ENCODE data around the gene RORB. TPM values are rescaled to one million over a fixed set of nuclear protein-coding genes. Genes with fewer than 3 reads are reported as not detected.

Gene RORB
- total and polyA plus RNA-seq, 9 donors: 0.04 to 0.40 (median 0.08) TPM

GRCh38 chr9:74576176-74576575 lies 79.0 kb downstream of the RORB start:
- WGBS (ENCODE audit: insufficient coverage): no CpG with 5 or more reads among the region's 1 CpG

GRCh38 chr9:74577956-74578355 lies 80.8 kb downstream of the RORB start:
- Histone ChIP-seq H3K9me3 (replicated peaks; ENCODE audit: control insufficient read depth, low read depth, low read length) (no peaks in the 10 kb centered on the region), H3K4me3 (ENCODE audit: low read length) (no peak overlapping the region), H3K36me3 (ENCODE audit: control insufficient read depth, insufficient read depth, low read length) (no peaks in the 10 kb centered on the region), H3K4me1 (ENCODE audit: control insufficient read depth, insufficient read depth, low read length) (no peaks in the 10 kb centered on the region), H3K27ac (ENCODE audit: low read length) (no peak overlapping the region), H3K27me3 (ENCODE audit: control insufficient read depth, insufficient read depth, low read length) (no peaks in the 10 kb centered on the region)
- DNase-seq: no peak
- no CpG with 5 or more reads among the region's 1 CpG for WGBS (ENCODE audit: insufficient coverage)

More at GRCh38 chr9:74576176-74576575, 79.0 kb downstream of the RORB start:
- H3K27me3 ChIP-seq (ENCODE audit: control insufficient read depth, insufficient read depth, low read length): no peaks in the 10 kb centered on the region
- H3K9me3 ChIP-seq (replicated peaks; ENCODE audit: control insufficient read depth, low read depth, low read length): no peaks in the 10 kb centered on the region
- no peaks in the 10 kb centered on the region for H3K36me3 ChIP-seq (ENCODE audit: control insufficient read depth, insufficient read depth, low read length)
- no peak overlapping the region for H3K27ac ChIP-seq (ENCODE audit: low read length)
- no peak overlapping the region for H3K4me3 ChIP-seq (ENCODE audit: low read length)
- DNase-seq: no peak
- H3K4me1 ChIP-seq (ENCODE audit: control insufficient read depth, insufficient read depth, low read length): no peaks in the 10 kb centered on the region

- WGBS (ENCODE audit: insufficient coverage): no CpG with 5 or more reads among the region's 5 CpGs
- Histone ChIP-seq H3K9me3 (replicated peaks; ENCODE audit: control insufficient read depth, low read depth, low read length) (no peaks in the 10 kb centered on the region), H3K4me3 (ENCODE audit: low read length) (no peak overlapping the region), H3K27me3 (ENCODE audit: control insufficient read depth, insufficient read depth, low read length) (no peaks in the 10 kb centered on the region), H3K36me3 (ENCODE audit: control insufficient read depth, insufficient read depth, low read length) (no peaks in the 10 kb centered on the region), H3K27ac (ENCODE audit: low read length) (no peak overlapping the region), H3K4me1 (ENCODE audit: control insufficient read depth, insufficient read depth, low read length) (no peaks in the 10 kb centered on the region)
- no peak for DNase-seq
Measured at GRCh38 chr9:74589576-74589975, 92.4 kb downstream of the RORB start.

GRCh38 chr9:74595286-74595685 lies 98.2 kb downstream of the RORB start:
- Histone ChIP-seq H3K9me3 (replicated peaks; ENCODE audit: control insufficient read depth, low read depth, low read length) (no peaks in the 10 kb centered on the region), H3K36me3 (ENCODE audit: control insufficient read depth, insufficient read depth, low read length) (no peaks in the 10 kb centered on the region), H3K4me3 (ENCODE audit: low read length) (no peak overlapping the region), H3K27ac (ENCODE audit: low read length) (no peak overlapping the region), H3K27me3 (ENCODE audit: control insufficient read depth, insufficient read depth, low read length) (no peaks in the 10 kb centered on the region), H3K4me1 (ENCODE audit: control insufficient read depth, insufficient read depth, low read length) (no peaks in the 10 kb centered on the region)
- no CpG with 5 or more reads among the region's 2 CpGs for WGBS (ENCODE audit: insufficient coverage)
- DNase-seq: no peak

GRCh38 chr9:74598874-74599273 lies 101.7 kb downstream of the RORB start:
- DNase-seq: no peak
- no peaks in the 10 kb centered on the region for H3K27me3 ChIP-seq (ENCODE audit: control insufficient read depth, insufficient read depth, low read length)
- no peaks in the 10 kb centered on the region for H3K4me1 ChIP-seq (ENCODE audit: control insufficient read depth, insufficient read depth, low read length)
- H3K27ac ChIP-seq (ENCODE audit: low read length): no peak overlapping the region
- H3K36me3 ChIP-seq (ENCODE audit: control insufficient read depth, insufficient read depth, low read length): no peaks in the 10 kb centered on the region
- no peak overlapping the region for H3K4me3 ChIP-seq (ENCODE audit: low read length)
- H3K9me3 ChIP-seq (replicated peaks; ENCODE audit: control insufficient read depth, low read depth, low read length): no peaks in the 10 kb centered on the region
- WGBS (ENCODE audit: insufficient coverage): no CpG with 5 or more reads among the region's 3 CpGs

GRCh38 chr9:74609671-74610405 lies 112.7 kb downstream of the RORB start:
- no peaks in the 10 kb centered on the region for H3K9me3 ChIP-seq (replicated peaks; ENCODE audit: control insufficient read depth, low read depth, low read length)
- H3K4me3 ChIP-seq (ENCODE audit: low read length): no peak overlapping the region
- H3K4me1 ChIP-seq (ENCODE audit: control insufficient read depth, insufficient read depth, low read length): no peaks in the 10 kb centered on the region
- H3K27ac ChIP-seq (ENCODE audit: low read length): no peak overlapping the region
- no peaks in the 10 kb centered on the region for H3K36me3 ChIP-seq (ENCODE audit: control insufficient read depth, insufficient read depth, low read length)
- DNase-seq: no peak
- WGBS (ENCODE audit: insufficient coverage): no CpG with 5 or more reads among the region's 3 CpGs
- no peaks in the 10 kb centered on the region for H3K27me3 ChIP-seq (ENCODE audit: control insufficient read depth, insufficient read depth, low read length)

- no CpG with 5 or more reads among the region's 2 CpGs for WGBS (ENCODE audit: insufficient coverage)
- DNase-seq: no peak
- no peaks in the 10 kb centered on the region for H3K36me3 ChIP-seq (ENCODE audit: control insufficient read depth, insufficient read depth, low read length)
- H3K4me1 ChIP-seq (ENCODE audit: control insufficient read depth, insufficient read depth, low read length): no peaks in the 10 kb centered on the region
- no peaks in the 10 kb centered on the region for H3K27me3 ChIP-seq (ENCODE audit: control insufficient read depth, insufficient read depth, low read length)
- H3K9me3 ChIP-seq (replicated peaks; ENCODE audit: control insufficient read depth, low read depth, low read length): no peaks in the 10 kb centered on the region
- H3K4me3 ChIP-seq (ENCODE audit: low read length): no peak overlapping the region
- H3K27ac ChIP-seq (ENCODE audit: low read length): no peak overlapping the region
Measured at GRCh38 chr9:74610523-74611061, 113.5 kb downstream of the RORB start.

GRCh38 chr9:74630228-74630627 lies 133.1 kb downstream of the RORB start:
- Histone ChIP-seq H3K4me3 (ENCODE audit: low read length) (no peak overlapping the region), H3K27me3 (ENCODE audit: control insufficient read depth, insufficient read depth, low read length) (no peaks in the 10 kb centered on the region), H3K4me1 (ENCODE audit: control insufficient read depth, insufficient read depth, low read length) (no peaks in the 10 kb centered on the region), H3K27ac (ENCODE audit: low read length) (no peak overlapping the region), H3K36me3 (ENCODE audit: control insufficient read depth, insufficient read depth, low read length) (no peaks in the 10 kb centered on the region), H3K9me3 (replicated peaks; ENCODE audit: control insufficient read depth, low read depth, low read length) (no peaks in the 10 kb centered on the region)
- DNase-seq: no peak
- 61% methylated on average over 3 of the region's 7 CpGs for WGBS (ENCODE audit: insufficient coverage)

GRCh38 chr9:74639112-74639511 lies 142.0 kb downstream of the RORB start:
- DNase-seq: no peak
- Histone ChIP-seq H3K9me3 (replicated peaks; ENCODE audit: control insufficient read depth, low read depth, low read length) (no peaks in the 10 kb centered on the region), H3K4me3 (ENCODE audit: low read length) (no peak overlapping the region), H3K27me3 (ENCODE audit: control insufficient read depth, insufficient read depth, low read length) (no peaks in the 10 kb centered on the region), H3K27ac (ENCODE audit: low read length) (no peak overlapping the region), H3K36me3 (ENCODE audit: control insufficient read depth, insufficient read depth, low read length) (no peaks in the 10 kb centered on the region), H3K4me1 (ENCODE audit: control insufficient read depth, insufficient read depth, low read length) (no peaks in the 10 kb centered on the region)
- WGBS (ENCODE audit: insufficient coverage): no CpG with 5 or more reads among the region's 1 CpG

GRCh38 chr9:74642376-74642775 lies 145.2 kb downstream of the RORB start:
- Histone ChIP-seq H3K9me3 (replicated peaks; ENCODE audit: control insufficient read depth, low read depth, low read length) (no peaks in the 10 kb centered on the region), H3K4me1 (ENCODE audit: control insufficient read depth, insufficient read depth, low read length) (no peaks in the 10 kb centered on the region), H3K27ac (ENCODE audit: low read length) (no peak overlapping the region), H3K27me3 (ENCODE audit: control insufficient read depth, insufficient read depth, low read length) (no peaks in the 10 kb centered on the region), H3K36me3 (ENCODE audit: control insufficient read depth, insufficient read depth, low read length) (no peaks in the 10 kb centered on the region), H3K4me3 (ENCODE audit: low read length) (no peak overlapping the region)
- 89% methylated on average over 11 of the region's 12 CpGs for WGBS (ENCODE audit: insufficient coverage)
- DNase-seq: no peak

Data from muscle of leg (tissue), 11 donors.